Islet precursor cell (in vitro differentiated cells): ENCODE measurements around the gene POU2F2.
A peak's percentile ranks its signal among the peaks of the same experiment; 100 is the strongest.
"Not testable (repeated sequence)": the region's sequence is repeated elsewhere in the genome, so short reads cannot be mapped to it uniquely, and the experiment has no call there.

ENCODE experiments used
- DNase-seq: peaks from one replicate; pipeline ENCODE4 v3.0.0-alpha.2; 2018

POU2F2 gene

GRCh38 chr19:42124386-42124901 lies 7.8 kb downstream of the POU2F2 start:
- no peak for DNase-seq

- no peak for DNase-seq
Measured at GRCh38 chr19:42123765-42124164, 8.5 kb downstream of the POU2F2 start.

GRCh38 chr19:42122691-42123607 lies 9.3 kb downstream of the POU2F2 start:
- no peak for DNase-seq

GRCh38 chr19:42121656-42122069 lies 10.6 kb downstream of the POU2F2 start:
- peak; percentile 68 for DNase-seq

- no peak for DNase-seq
Measured at GRCh38 chr19:42121036-42121621, 11.1 kb downstream of the POU2F2 start.

- no peak for DNase-seq
Measured at GRCh38 chr19:42120276-42120980, 11.8 kb downstream of the POU2F2 start.

- no peak for DNase-seq
Measured at GRCh38 chr19:42117076-42117475, 15.2 kb downstream of the POU2F2 start.

- DNase-seq: no peak
Measured at GRCh38 chr19:42116308-42117075, 15.8 kb downstream of the POU2F2 start.

- no peak for DNase-seq
Measured at GRCh38 chr19:42115705-42116104, 16.5 kb downstream of the POU2F2 start.

- DNase-seq: no peak
Measured at GRCh38 chr19:42115219-42115618, 17.0 kb downstream of the POU2F2 start.

- DNase-seq: no peak
Measured at GRCh38 chr19:42114412-42114811, 17.8 kb downstream of the POU2F2 start.

- DNase-seq: peak; percentile 99
Measured at GRCh38 chr19:42113641-42114348, 18.5 kb downstream of the POU2F2 start.

- DNase-seq: no peak
Measured at GRCh38 chr19:42111811-42112210, 20.4 kb downstream of the POU2F2 start.

GRCh38 chr19:42111384-42111783 lies 20.9 kb downstream of the POU2F2 start:
- no peak for DNase-seq

GRCh38 chr19:42110658-42111057 lies 21.6 kb downstream of the POU2F2 start:
- DNase-seq: no peak

GRCh38 chr19:42109896-42110295 lies 22.4 kb downstream of the POU2F2 start:
- no peak for DNase-seq

- DNase-seq: peak; percentile 93
Measured at GRCh38 chr19:42108527-42109389, 23.5 kb downstream of the POU2F2 start.

GRCh38 chr19:42105368-42105767 lies 26.9 kb downstream of the POU2F2 start:
- no peak for DNase-seq

- no peak for DNase-seq
Measured at GRCh38 chr19:42102877-42103276, 29.4 kb downstream of the POU2F2 start.

- DNase-seq: not testable (repeated sequence)
Measured at GRCh38 chr19:42100241-42100640, 32.0 kb downstream of the POU2F2 start.
